Measurements from ENCODE around the gene BOLA1. TPM values are rescaled to one million over a fixed set of nuclear protein-coding genes. Genes with fewer than 3 reads are reported as not detected.

Gene BOLA1
- polyA plus RNA-seq, 1 of the 3 experiments (the other 2 are of a cell fraction) = 24.6 TPM

DNA sequence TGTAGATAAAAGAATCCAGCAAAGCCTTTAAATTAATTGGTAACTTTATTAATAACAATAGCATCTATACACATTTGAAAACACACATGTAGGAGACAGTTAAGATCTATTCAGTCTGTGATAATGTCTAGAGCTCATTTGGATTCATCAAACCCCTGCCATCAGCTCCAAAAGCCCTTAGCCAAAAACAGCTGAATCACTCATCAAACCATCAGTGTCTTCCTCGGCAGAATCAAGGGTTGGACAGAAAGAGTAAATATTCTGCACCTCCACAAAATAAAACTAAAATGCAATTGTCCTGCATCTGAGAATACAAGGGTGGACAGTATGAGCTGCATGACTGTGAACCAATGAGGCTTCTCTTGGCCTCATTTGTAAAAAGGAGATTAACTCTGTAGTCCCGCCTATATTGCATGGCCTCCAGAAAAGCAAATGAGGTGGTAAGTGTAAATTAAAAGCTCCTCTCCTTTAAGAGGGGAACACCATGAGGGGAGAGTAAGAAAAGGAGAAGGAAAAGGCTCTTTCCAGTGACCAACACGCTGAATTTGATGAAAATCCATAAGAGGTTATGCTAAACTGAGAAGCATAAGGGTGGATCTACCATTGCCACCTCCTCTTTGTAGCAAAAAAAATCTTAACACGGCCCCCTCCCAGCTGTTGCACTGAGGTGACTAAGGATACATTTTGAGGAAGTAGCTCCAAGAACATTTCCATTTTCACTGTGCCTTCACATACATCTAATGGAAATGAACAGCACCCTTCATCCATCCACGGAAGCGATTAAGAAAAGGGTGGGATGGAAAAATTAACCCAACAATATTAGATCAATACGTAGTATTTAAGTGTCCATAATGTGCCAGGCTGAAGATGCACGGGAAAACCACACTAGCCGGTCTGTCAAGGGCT lies 14.7 kb upstream of the BOLA1 start:
- Histone ChIP-seq H3F3A (replicated peaks; ENCODE audit: insufficient read depth) (peaks cover 43% of the 10 kb centered on the region), H3K4me1 (ENCODE audit: control insufficient read depth in 1 of 2, insufficient read depth in 2 of 2, low read depth in 1 of 2, low read length in 1 of 2) (peaks cover 8 to 19% of the 10 kb centered on the region in 2 experiments; a peak in 3 of 4 replicates), H2AFZ (ENCODE audit: low read depth) (peak overlapping the region; percentile 43), H3K4me3 (ENCODE audit: low read depth in 2 of 2, low read length in 1 of 2) (peak overlapping the region; percentile 73 to 88), H3K9ac (peak overlapping the region; percentile 95), H3K9me2 (no peaks in the 10 kb centered on the region), H3K27me3 (ENCODE audit: insufficient read depth) (no peaks in the 10 kb centered on the region), H3K9me3 (no peaks in the 10 kb centered on the region), H3K27ac (ENCODE audit: low read depth in 2 of 2, low read length in 1 of 2) (peak overlapping the region; percentile 97 to 98), H3K4me2 (peak overlapping the region; percentile 72), H3K79me2 (ENCODE audit: insufficient read depth) (peaks cover 30% of the 10 kb centered on the region), H3K36me3 (replicated peaks in 1 of 2; ENCODE audit: control insufficient read depth in 1 of 2, insufficient read depth in 2 of 2, low read length in 1 of 2) (no peaks in the 10 kb centered on the region), H4K20me1 (ENCODE audit: insufficient read depth) (peaks cover 20% of the 10 kb centered on the region; the same call in 1 of the 2 replicates)
- 6% methylated on average over 9 of the region's 9 CpGs for WGBS (ENCODE audit: low lambda C conversion rate)
- no peak for DNase-seq
- TF ChIP-seq RXRA (IDR thresholded peaks at IDR 0.05; ENCODE audit: borderline replicate concordance, low read depth) = no peak
- peak; percentile 36; the same call in 1 of the 2 replicates for TF ChIP-seq SIN3A (IDR thresholded peaks at IDR 0.05; ENCODE audit: borderline replicate concordance, low read depth, low read length)
- no peak for TF ChIP-seq JUND (IDR thresholded peaks at IDR 0.05)
- TF ChIP-seq, protein P1, sequence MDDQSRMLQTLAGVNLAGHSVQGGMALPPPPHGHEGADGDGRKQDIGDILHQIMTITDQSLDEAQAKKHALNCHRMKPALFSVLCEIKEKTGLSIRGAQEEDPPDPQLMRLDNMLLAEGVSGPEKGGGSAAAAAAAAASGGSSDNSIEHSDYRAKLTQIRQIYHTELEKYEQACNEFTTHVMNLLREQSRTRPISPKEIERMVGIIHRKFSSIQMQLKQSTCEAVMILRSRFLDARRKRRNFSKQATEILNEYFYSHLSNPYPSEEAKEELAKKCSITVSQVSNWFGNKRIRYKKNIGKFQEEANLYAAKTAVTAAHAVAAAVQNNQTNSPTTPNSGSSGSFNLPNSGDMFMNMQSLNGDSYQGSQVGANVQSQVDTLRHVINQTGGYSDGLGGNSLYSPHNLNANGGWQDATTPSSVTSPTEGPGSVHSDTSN (IDR thresholded peaks at IDR 0.05) = peak; percentile 60
- TF ChIP-seq, protein P2, sequence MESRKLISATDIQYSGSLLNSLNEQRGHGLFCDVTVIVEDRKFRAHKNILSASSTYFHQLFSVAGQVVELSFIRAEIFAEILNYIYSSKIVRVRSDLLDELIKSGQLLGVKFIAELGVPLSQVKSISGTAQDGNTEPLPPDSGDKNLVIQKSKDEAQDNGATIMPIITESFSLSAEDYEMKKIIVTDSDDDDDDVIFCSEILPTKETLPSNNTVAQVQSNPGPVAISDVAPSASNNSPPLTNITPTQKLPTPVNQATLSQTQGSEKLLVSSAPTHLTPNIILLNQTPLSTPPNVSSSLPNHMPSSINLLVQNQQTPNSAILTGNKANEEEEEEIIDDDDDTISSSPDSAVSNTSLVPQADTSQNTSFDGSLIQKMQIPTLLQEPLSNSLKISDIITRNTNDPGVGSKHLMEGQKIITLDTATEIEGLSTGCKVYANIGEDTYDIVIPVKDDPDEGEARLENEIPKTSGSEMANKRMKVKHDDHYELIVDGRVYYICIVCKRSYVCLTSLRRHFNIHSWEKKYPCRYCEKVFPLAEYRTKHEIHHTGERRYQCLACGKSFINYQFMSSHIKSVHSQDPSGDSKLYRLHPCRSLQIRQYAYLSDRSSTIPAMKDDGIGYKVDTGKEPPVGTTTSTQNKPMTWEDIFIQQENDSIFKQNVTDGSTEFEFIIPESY (IDR thresholded peaks at IDR 0.05; ENCODE audit: borderline replicate concordance, low read depth) = peak; percentile 29; the same call in 1 of the 2 replicates
- POLR2A ChIA-PET = interaction anchor here (0.6 to 4.4 kb wide), 4 partner anchors 39 to 139 kb away, joined by 3 to 26 read pairs (median 13); no protein-coding TSS in a partner anchor
- CTCF ChIA-PET = no interaction called here

DNA sequence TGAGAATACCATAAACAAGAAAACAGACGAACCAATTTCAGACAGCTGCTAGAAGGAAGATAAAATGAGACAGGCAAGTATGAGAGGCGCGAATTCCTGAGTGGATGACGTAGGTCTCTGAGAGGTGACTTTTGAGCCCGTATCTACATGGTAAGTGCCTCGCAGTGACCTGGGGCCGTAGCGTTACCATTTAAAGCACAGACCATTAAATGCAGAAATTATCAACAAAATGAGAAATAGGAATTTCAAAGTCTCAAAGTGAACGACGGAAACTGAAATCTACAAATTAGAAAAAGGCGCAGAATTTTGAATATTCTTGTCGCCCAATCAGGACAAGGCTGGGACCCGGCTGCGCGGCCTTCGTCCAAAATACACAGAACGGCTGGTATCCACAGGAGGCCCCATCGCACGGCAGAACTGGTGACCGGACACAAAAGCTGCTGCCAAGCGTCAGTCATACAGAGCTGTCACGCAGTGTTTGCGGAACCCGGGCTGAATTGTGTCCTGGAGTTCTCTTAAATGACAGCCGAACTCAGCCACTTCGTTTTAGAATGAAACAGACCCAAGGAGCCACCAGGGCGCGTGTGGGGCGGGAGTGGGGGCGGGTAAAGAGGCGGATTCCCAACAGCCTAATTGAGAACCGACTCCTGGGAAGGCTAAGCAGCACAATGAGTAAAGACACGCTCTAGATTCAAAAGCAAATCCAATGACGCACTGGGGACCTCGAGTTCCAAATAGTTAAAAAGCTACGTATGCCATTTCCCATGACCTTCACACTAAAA lies 13.8 kb upstream of the BOLA1 start:
- Histone ChIP-seq H3K27ac (ENCODE audit: low read depth in 2 of 2, low read length in 1 of 2) (peak overlapping the region; percentile 97 to 98), H3K79me2 (ENCODE audit: insufficient read depth) (peaks cover 30% of the 10 kb centered on the region), H4K20me1 (ENCODE audit: insufficient read depth) (peaks cover 20% of the 10 kb centered on the region; the same call in 1 of the 2 replicates), H3K9me3 (no peaks in the 10 kb centered on the region), H3K36me3 (replicated peaks in 1 of 2; ENCODE audit: control insufficient read depth in 1 of 2, insufficient read depth in 2 of 2, low read length in 1 of 2) (no peaks in the 10 kb centered on the region), H3K27me3 (ENCODE audit: insufficient read depth) (no peaks in the 10 kb centered on the region), H3K4me2 (peak overlapping the region; percentile 72), H3K9ac (peak overlapping the region; percentile 95), H3F3A (replicated peaks; ENCODE audit: insufficient read depth) (peaks cover 43% of the 10 kb centered on the region), H3K4me1 (ENCODE audit: control insufficient read depth in 1 of 2, insufficient read depth in 2 of 2, low read depth in 1 of 2, low read length in 1 of 2) (peaks cover 8 to 19% of the 10 kb centered on the region in 2 experiments; a peak in 3 of 4 replicates), H3K4me3 (ENCODE audit: low read depth in 2 of 2, low read length in 1 of 2) (peak overlapping the region; percentile 73 to 88), H3K9me2 (no peaks in the 10 kb centered on the region), H2AFZ (ENCODE audit: low read depth) (peak overlapping the region; percentile 31; the same call in 1 of the 2 replicates)
- WGBS (ENCODE audit: low lambda C conversion rate) = 2% methylated on average over 30 of the region's 36 CpGs
- ChIA-PET POLR2A (interaction anchor here (0.6 to 4.4 kb wide), 9 partner anchors 14 to 301 kb away, joined by 3 to 34 read pairs (median 13); partner anchors contain the start of genes BOLA1, PLEKHO1 and SF3B4), CTCF (interaction anchor here (3.2 kb wide), 1 partner anchor 302 kb away, joined by 15 read pairs; no protein-coding TSS in a partner anchor)
- DNase-seq = peak; percentile 54
- TF ChIP-seq EZH2phosphoT487 (IDR thresholded peaks at IDR 0.05; ENCODE audit: borderline replicate concordance, low read depth) (no peak), FOSL2 (IDR thresholded peaks at IDR 0.05; ENCODE audit: borderline replicate concordance, low read depth) (no peak), RCOR1 (IDR thresholded peaks at IDR 0.05; ENCODE audit: low read length) (no peak), MXI1 (IDR thresholded peaks at IDR 0.05; ENCODE audit: low read depth, low read length) (no peak; the same call in 1 of the 2 replicates), NRF1 (IDR thresholded peaks at IDR 0.05; ENCODE audit: low read depth, low read length) (peak; percentile 51)
- TF ChIP-seq, protein P3, sequence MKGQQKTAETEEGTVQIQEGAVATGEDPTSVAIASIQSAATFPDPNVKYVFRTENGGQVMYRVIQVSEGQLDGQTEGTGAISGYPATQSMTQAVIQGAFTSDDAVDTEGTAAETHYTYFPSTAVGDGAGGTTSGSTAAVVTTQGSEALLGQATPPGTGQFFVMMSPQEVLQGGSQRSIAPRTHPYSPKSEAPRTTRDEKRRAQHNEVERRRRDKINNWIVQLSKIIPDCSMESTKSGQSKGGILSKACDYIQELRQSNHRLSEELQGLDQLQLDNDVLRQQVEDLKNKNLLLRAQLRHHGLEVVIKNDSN (IDR thresholded peaks at IDR 0.05; ENCODE audit: borderline replicate concordance, low read depth) = no peak
- TF ChIP-seq, protein P4, sequence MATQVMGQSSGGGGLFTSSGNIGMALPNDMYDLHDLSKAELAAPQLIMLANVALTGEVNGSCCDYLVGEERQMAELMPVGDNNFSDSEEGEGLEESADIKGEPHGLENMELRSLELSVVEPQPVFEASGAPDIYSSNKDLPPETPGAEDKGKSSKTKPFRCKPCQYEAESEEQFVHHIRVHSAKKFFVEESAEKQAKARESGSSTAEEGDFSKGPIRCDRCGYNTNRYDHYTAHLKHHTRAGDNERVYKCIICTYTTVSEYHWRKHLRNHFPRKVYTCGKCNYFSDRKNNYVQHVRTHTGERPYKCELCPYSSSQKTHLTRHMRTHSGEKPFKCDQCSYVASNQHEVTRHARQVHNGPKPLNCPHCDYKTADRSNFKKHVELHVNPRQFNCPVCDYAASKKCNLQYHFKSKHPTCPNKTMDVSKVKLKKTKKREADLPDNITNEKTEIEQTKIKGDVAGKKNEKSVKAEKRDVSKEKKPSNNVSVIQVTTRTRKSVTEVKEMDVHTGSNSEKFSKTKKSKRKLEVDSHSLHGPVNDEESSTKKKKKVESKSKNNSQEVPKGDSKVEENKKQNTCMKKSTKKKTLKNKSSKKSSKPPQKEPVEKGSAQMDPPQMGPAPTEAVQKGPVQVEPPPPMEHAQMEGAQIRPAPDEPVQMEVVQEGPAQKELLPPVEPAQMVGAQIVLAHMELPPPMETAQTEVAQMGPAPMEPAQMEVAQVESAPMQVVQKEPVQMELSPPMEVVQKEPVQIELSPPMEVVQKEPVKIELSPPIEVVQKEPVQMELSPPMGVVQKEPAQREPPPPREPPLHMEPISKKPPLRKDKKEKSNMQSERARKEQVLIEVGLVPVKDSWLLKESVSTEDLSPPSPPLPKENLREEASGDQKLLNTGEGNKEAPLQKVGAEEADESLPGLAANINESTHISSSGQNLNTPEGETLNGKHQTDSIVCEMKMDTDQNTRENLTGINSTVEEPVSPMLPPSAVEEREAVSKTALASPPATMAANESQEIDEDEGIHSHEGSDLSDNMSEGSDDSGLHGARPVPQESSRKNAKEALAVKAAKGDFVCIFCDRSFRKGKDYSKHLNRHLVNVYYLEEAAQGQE (IDR thresholded peaks at IDR 0.05; ENCODE audit: low read depth, low read length) = peak; percentile 46; the same call in 1 of the 2 replicates
- TF ChIP-seq, protein P5, sequence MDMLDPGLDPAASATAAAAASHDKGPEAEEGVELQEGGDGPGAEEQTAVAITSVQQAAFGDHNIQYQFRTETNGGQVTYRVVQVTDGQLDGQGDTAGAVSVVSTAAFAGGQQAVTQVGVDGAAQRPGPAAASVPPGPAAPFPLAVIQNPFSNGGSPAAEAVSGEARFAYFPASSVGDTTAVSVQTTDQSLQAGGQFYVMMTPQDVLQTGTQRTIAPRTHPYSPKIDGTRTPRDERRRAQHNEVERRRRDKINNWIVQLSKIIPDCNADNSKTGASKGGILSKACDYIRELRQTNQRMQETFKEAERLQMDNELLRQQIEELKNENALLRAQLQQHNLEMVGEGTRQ (IDR thresholded peaks at IDR 0.05; ENCODE audit: borderline replicate concordance, low read depth, low read length) = no peak
